Left ventricle myocardium inferior (tissue), 1 donor: ENCODE data around the gene RHOBTB1. TPM values are rescaled to one million over a fixed set of nuclear protein-coding genes. Genes with fewer than 3 reads are reported as not detected.

ENCODE experiments used
- DNase-seq: peaks from one replicate; pipeline ENCODE4 v3.0.0-alpha.2; 2020
- H3K27ac ChIP-seq: fragments of 200-600 bp; replicated peaks from 2 replicates; pipeline ENCODE4 v1.8.0; 2021
- H3K27me3 ChIP-seq: fragments of 200-600 bp; 2 replicates; pipeline ENCODE4 v1.8.0; 2021; ENCODE audit warnings: low read depth
- H3K36me3 ChIP-seq: fragments of 200-600 bp; 2 replicates; pipeline ENCODE4 v1.8.0; 2021
- H3K4me1 ChIP-seq: fragments of 200-600 bp; 2 replicates; pipeline ENCODE4 v1.8.0; 2021
- H3K4me3 ChIP-seq: fragments of 200-600 bp; 2 replicates; pipeline ENCODE4 v1.8.0; 2021; ENCODE audit warnings: mild to moderate bottlenecking, moderate library complexity
- H3K9me3 ChIP-seq: fragments of 200-600 bp; replicated peaks from 2 replicates; pipeline ENCODE4 v1.8.0; 2021
- CTCF ChIP-seq: fragments of 200-600 bp; IDR thresholded peaks from 2 replicates; pipeline ENCODE4 v1.8.0; 2021; ENCODE audit warnings: antibody characterized with exemption, mild to moderate bottlenecking, borderline replicate concordance
- intact Hi-C: fragments of 100-400 bp; cut with micrococcal nuclease; formaldehyde crosslinking; loops from one replicate; pipeline ENCODE4 v1.11.0; 2022
- total RNA-seq: library from RNA; stranded (reverse); fragmentation: NEBNext Ultra II Directional; extraction: Animal tissue kit (Norgen Biotek cat#: 25700); gene quantifications from one replicate; pipeline ENCODE4 v1.2.1, GENCODE V29; 2021
- donor health status: DM: no; HTN: yes; CAD: no; lungs with severe emphysema.

The RHOBTB1 gene
- total RNA-seq, 1 donor from 2014 or later: 16.6 TPM

GRCh38 chr10:60952846-60953220, 8.8 kb upstream of the RHOBTB1 start:
- H3K9me3 ChIP-seq: no peaks in the 10 kb centered on the region
- no peaks in the 10 kb centered on the region for H3K27me3 ChIP-seq
- no peaks in the 10 kb centered on the region for H3K36me3 ChIP-seq
- intact Hi-C loops: no loop called here
- H3K4me1 ChIP-seq: peaks cover 12% of the 10 kb centered on the region
- no peak overlapping the region for H3K4me3 ChIP-seq
- no peak overlapping the region for H3K27ac ChIP-seq
- no peak for DNase-seq
- TF ChIP-seq CTCF: no peak

GRCh38 chr10:60952067-60952845, 8.3 kb upstream of the RHOBTB1 start:
- no peak for DNase-seq
- Histone ChIP-seq H3K4me3 (no peak overlapping the region), H3K36me3 (no peaks in the 10 kb centered on the region), H3K4me1 (peaks cover 12% of the 10 kb centered on the region), H3K27me3 (no peaks in the 10 kb centered on the region), H3K9me3 (no peaks in the 10 kb centered on the region), H3K27ac (no peak overlapping the region)
- no peak for TF ChIP-seq CTCF
- intact Hi-C loops: no loop called here

- no peak overlapping the region for H3K27ac ChIP-seq
- intact Hi-C loops: no loop called here
- no peak for TF ChIP-seq CTCF
- H3K9me3 ChIP-seq: no peaks in the 10 kb centered on the region
- no peak overlapping the region for H3K4me3 ChIP-seq
- no peaks in the 10 kb centered on the region for H3K36me3 ChIP-seq
- no peak for DNase-seq
- peaks cover 12% of the 10 kb centered on the region for H3K4me1 ChIP-seq
- H3K27me3 ChIP-seq: no peaks in the 10 kb centered on the region
These were observed 7.3 kb upstream of the RHOBTB1 start for GRCh38 chr10:60951272-60951724.

GRCh38 chr10:60950300-60950699, 6.3 kb upstream of the RHOBTB1 start:
- Histone ChIP-seq H3K4me3 (no peak overlapping the region), H3K4me1 (peaks cover 14% of the 10 kb centered on the region), H3K27me3 (no peaks in the 10 kb centered on the region), H3K27ac (no peak overlapping the region), H3K36me3 (no peaks in the 10 kb centered on the region), H3K9me3 (no peaks in the 10 kb centered on the region)
- TF ChIP-seq CTCF: no peak
- DNase-seq: no peak
- intact Hi-C loops: no loop called here

GRCh38 chr10:60948851-60949250, 4.9 kb upstream of the RHOBTB1 start:
- TF ChIP-seq CTCF: no peak
- Histone ChIP-seq H3K27ac (no peak overlapping the region), H3K4me1 (peaks cover 24% of the 10 kb centered on the region), H3K36me3 (no peaks in the 10 kb centered on the region), H3K9me3 (no peaks in the 10 kb centered on the region), H3K27me3 (no peaks in the 10 kb centered on the region), H3K4me3 (no peak overlapping the region)
- intact Hi-C loops: loop anchor here (10.0 kb wide), 1 partner anchor 996 kb away; no protein-coding TSS in a partner anchor
- no peak for DNase-seq
